HEK293 (cell line): ENCODE results near the gene ATAD1.

ENCODE experiments used
- CTCF ChIA-PET: fragments of 350-600 bp; formaldehyde crosslinking; extraction: SDS; loops from one replicate; lab custom pipeline; 2021; ENCODE audit warnings: antibody characterized with exemption; lab: Yijun Ruan, JAX
- POLR2A ChIA-PET: fragments of 300-600 bp; formaldehyde crosslinking; extraction: SDS; loops from one replicate; lab custom pipeline; 2020; ENCODE audit warnings: antibody characterized with exemption, inconsistent platforms; lab: Yijun Ruan, JAX
- H3K27ac ChIP-seq: fragments of 200-500 bp; sonication (Bioruptor generic); 2 replicates; pipeline ENCODE4 v1.5.1; 2014; ENCODE audit warnings: low read depth, low read length, control low read depth, inconsistent platforms; ENCODE audit errors: extremely low read depth
- H3K36me3 ChIP-seq, 2 experiments: fragments of 200-500 bp in 1 of 2; sonication (Bioruptor generic) in 1 of 2; 1 replicate in 1 of 2; 2 replicates in 1 of 2; pipeline ENCODE4 v1.5.1; 2014 to 2017; ENCODE audit warnings: inconsistent platforms in 2 of 2, low read length in 2 of 2; ENCODE audit not compliant: control insufficient read depth in 2 of 2, insufficient read depth in 1 of 2
- H3K4me1 ChIP-seq: fragments of 200-500 bp; sonication (Bioruptor generic); 2 replicates; pipeline ENCODE4 v1.5.1; 2014; ENCODE audit warnings: mild to moderate bottlenecking, low read length, inconsistent platforms; ENCODE audit not compliant: control insufficient read depth, insufficient read depth
- H3K4me3 ChIP-seq: 2 replicates; pipeline ENCODE4 v1.5.1; 2011; ENCODE audit warnings: low read depth, mild to moderate bottlenecking, control low read depth, low read length, moderate library complexity
- H3K9me3 ChIP-seq: fragments of 200-500 bp; sonication (Bioruptor generic); 2 replicates; pipeline ENCODE4 v1.5.1; 2014; ENCODE audit warnings: low read depth, low read length, inconsistent platforms; ENCODE audit not compliant: control insufficient read depth, insufficient read depth
- FEZF1 ChIP-seq: fragments of 450-650 bp; formaldehyde crosslinking; IDR thresholded peaks from 2 replicates; pipeline ENCODE4 v1.5.1; 2016; ENCODE audit warnings: missing biosample characterization, missing genetic modification characterization
- GFI1B ChIP-seq: fragments of 450-650 bp; formaldehyde crosslinking; IDR thresholded peaks from 2 replicates; pipeline ENCODE4 v1.5.1; 2016; ENCODE audit warnings: missing biosample characterization, missing genetic modification characterization
- ZNF2 ChIP-seq: fragments of 450-650 bp; formaldehyde crosslinking; IDR thresholded peaks from 2 replicates; pipeline ENCODE4 v1.5.1; 2016; ENCODE audit warnings: missing biosample characterization, missing genetic modification characterization
- ZNF202 ChIP-seq: fragments of 450-650 bp; formaldehyde crosslinking; IDR thresholded peaks from 2 replicates; pipeline ENCODE4 v1.5.1; 2016; ENCODE audit warnings: missing biosample characterization, missing genetic modification characterization, borderline replicate concordance
- ZNF274 ChIP-seq, 2 experiments: fragments of 200-500 bp in 1 of 2; fragments of 450-650 bp in 1 of 2; sonication (Bioruptor generic) in 1 of 2; formaldehyde crosslinking in 1 of 2; IDR thresholded peaks; 2 replicates each; pipeline versions ENCODE4 v1.5.1 to v1.6.1; 2014 to 2016; ENCODE audit warnings: borderline replicate concordance in 1 of 2, inconsistent platforms in 1 of 2, low read length in 1 of 2, missing biosample characterization in 1 of 2, missing genetic modification characterization in 1 of 2
- ZNF350 ChIP-seq: fragments of 450-650 bp; formaldehyde crosslinking; IDR thresholded peaks from 2 replicates; pipeline ENCODE4 v1.5.0; 2017; ENCODE audit warnings: missing biosample characterization, mild to moderate bottlenecking, missing genetic modification characterization
- ZNF571 ChIP-seq: fragments of 450-650 bp; formaldehyde crosslinking; IDR thresholded peaks from 2 replicates; pipeline ENCODE4 v1.5.0; 2017; ENCODE audit warnings: missing biosample characterization, missing genetic modification characterization
- ZNF623 ChIP-seq: fragments of 450-650 bp; formaldehyde crosslinking; IDR thresholded peaks from 2 replicates; pipeline ENCODE4 v1.5.1; 2016; ENCODE audit warnings: missing biosample characterization, missing genetic modification characterization
- ZNF664 ChIP-seq: fragments of 450-650 bp; formaldehyde crosslinking; IDR thresholded peaks from 2 replicates; pipeline ENCODE4 v1.5.1; 2016; ENCODE audit warnings: missing biosample characterization, missing genetic modification characterization
- ZNF792 ChIP-seq: fragments of 450-650 bp; formaldehyde crosslinking; IDR thresholded peaks from 2 replicates; pipeline ENCODE4 v1.5.1; 2016; ENCODE audit warnings: missing biosample characterization, missing genetic modification characterization
- ZNF830 ChIP-seq: fragments of 450-650 bp; IDR thresholded peaks from 2 replicates; pipeline ENCODE4 v1.5.0; 2018; ENCODE audit warnings: missing biosample characterization, missing genetic modification characterization, low read depth, mild to moderate bottlenecking, moderate library complexity
- ZSCAN16 ChIP-seq: fragments of 450-650 bp; formaldehyde crosslinking; IDR thresholded peaks from 2 replicates; pipeline ENCODE4 v1.5.1; 2016; ENCODE audit warnings: missing biosample characterization, missing genetic modification characterization
- TF ChIP-seq, protein P1 (sequence below): fragments of 450-650 bp; formaldehyde crosslinking; IDR thresholded peaks from 2 replicates; pipeline ENCODE4 v1.5.1; 2017; ENCODE audit warnings: missing biosample characterization, missing genetic modification characterization
- TF ChIP-seq, protein P2 (sequence below): fragments of 450-650 bp; formaldehyde crosslinking; IDR thresholded peaks from 2 replicates; pipeline ENCODE4 v1.5.1; 2016; ENCODE audit warnings: missing biosample characterization, missing genetic modification characterization, low read depth
- TF ChIP-seq, protein P3 (sequence below): fragments of 450-650 bp; formaldehyde crosslinking; IDR thresholded peaks from 2 replicates; pipeline ENCODE4 v1.5.1; 2017; ENCODE audit warnings: missing biosample characterization, missing genetic modification characterization
- TF ChIP-seq, protein P4 (sequence below): sonication (generic); formaldehyde crosslinking; IDR thresholded peaks from 2 replicates; pipeline ENCODE4 v1.8.1; 2022; ENCODE audit warnings: mild to moderate bottlenecking, moderate library complexity, missing genetic modification reagents

Gene ATAD1

GRCh38 chr10:87761153-87761552 is 56.9 kb downstream of the ATAD1 start (continued):
- TF ChIP-seq, protein P1, sequence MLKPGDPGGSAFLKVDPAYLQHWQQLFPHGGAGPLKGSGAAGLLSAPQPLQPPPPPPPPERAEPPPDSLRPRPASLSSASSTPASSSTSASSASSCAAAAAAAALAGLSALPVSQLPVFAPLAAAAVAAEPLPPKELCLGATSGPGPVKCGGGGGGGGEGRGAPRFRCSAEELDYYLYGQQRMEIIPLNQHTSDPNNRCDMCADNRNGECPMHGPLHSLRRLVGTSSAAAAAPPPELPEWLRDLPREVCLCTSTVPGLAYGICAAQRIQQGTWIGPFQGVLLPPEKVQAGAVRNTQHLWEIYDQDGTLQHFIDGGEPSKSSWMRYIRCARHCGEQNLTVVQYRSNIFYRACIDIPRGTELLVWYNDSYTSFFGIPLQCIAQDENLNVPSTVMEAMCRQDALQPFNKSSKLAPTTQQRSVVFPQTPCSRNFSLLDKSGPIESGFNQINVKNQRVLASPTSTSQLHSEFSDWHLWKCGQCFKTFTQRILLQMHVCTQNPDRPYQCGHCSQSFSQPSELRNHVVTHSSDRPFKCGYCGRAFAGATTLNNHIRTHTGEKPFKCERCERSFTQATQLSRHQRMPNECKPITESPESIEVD (tag by site-specific recombination), result 0 out of 2 replicates have a peak, but pooled peaks have one; percentile 28

GRCh38 chr10:87760195-87760905 is 57.7 kb downstream of the ATAD1 start:
- CTCF ChIA-PET, result interaction anchor here (0.5 to 1.3 kb wide), 6 partner anchors 13 to 1050 kb away, joined by 3 to 6 read pairs (median 3); no protein-coding TSS in a partner anchor
- TF ChIP-seq, protein P2, sequence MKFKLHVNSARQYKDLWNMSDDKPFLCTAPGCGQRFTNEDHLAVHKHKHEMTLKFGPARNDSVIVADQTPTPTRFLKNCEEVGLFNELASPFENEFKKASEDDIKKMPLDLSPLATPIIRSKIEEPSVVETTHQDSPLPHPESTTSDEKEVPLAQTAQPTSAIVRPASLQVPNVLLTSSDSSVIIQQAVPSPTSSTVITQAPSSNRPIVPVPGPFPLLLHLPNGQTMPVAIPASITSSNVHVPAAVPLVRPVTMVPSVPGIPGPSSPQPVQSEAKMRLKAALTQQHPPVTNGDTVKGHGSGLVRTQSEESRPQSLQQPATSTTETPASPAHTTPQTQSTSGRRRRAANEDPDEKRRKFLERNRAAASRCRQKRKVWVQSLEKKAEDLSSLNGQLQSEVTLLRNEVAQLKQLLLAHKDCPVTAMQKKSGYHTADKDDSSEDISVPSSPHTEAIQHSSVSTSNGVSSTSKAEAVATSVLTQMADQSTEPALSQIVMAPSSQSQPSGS (tag by site-specific recombination), result no peak
- TF ChIP-seq ZNF571 (tag by site-specific recombination), result no peak
- TF ChIP-seq FEZF1 (tag by site-specific recombination), result no peak
- TF ChIP-seq GFI1B (tag by site-specific recombination), result no peak
- no peak for TF ChIP-seq ZNF274 (IDR thresholded peaks at IDR 0.05; ENCODE audit: low read length)
- TF ChIP-seq ZNF274 (tag by site-specific recombination; IDR thresholded peaks at IDR 0.05; ENCODE audit: borderline replicate concordance), result no peak
- TF ChIP-seq ZNF2 (tag by site-specific recombination), result no peak
- TF ChIP-seq ZNF350 (tag by site-specific recombination), result no peak
- TF ChIP-seq, protein P3, sequence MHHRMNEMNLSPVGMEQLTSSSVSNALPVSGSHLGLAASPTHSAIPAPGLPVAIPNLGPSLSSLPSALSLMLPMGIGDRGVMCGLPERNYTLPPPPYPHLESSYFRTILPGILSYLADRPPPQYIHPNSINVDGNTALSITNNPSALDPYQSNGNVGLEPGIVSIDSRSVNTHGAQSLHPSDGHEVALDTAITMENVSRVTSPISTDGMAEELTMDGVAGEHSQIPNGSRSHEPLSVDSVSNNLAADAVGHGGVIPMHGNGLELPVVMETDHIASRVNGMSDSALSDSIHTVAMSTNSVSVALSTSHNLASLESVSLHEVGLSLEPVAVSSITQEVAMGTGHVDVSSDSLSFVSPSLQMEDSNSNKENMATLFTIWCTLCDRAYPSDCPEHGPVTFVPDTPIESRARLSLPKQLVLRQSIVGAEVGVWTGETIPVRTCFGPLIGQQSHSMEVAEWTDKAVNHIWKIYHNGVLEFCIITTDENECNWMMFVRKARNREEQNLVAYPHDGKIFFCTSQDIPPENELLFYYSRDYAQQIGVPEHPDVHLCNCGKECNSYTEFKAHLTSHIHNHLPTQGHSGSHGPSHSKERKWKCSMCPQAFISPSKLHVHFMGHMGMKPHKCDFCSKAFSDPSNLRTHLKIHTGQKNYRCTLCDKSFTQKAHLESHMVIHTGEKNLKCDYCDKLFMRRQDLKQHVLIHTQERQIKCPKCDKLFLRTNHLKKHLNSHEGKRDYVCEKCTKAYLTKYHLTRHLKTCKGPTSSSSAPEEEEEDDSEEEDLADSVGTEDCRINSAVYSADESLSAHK (tag by site-specific recombination), result no peak
- TF ChIP-seq ZNF830 (tag by site-specific recombination), result no peak
- no peak for TF ChIP-seq ZNF623 (tag by site-specific recombination)
- TF ChIP-seq ZNF792, result no peak
- TF ChIP-seq, protein P4, sequence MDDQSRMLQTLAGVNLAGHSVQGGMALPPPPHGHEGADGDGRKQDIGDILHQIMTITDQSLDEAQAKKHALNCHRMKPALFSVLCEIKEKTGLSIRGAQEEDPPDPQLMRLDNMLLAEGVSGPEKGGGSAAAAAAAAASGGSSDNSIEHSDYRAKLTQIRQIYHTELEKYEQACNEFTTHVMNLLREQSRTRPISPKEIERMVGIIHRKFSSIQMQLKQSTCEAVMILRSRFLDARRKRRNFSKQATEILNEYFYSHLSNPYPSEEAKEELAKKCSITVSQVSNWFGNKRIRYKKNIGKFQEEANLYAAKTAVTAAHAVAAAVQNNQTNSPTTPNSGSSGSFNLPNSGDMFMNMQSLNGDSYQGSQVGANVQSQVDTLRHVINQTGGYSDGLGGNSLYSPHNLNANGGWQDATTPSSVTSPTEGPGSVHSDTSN (CRISPR knock-in tag), result no peak
- TF ChIP-seq, all 188 proteins: peak for 0
- Histone ChIP-seq H3K4me1 (peaks cover 19% of the 10 kb centered on the region), H3K27ac (no peak overlapping the region), H3K9me3 (no peaks in the 10 kb centered on the region), H3K36me3 (peaks cover 6 to 27% of the 10 kb centered on the region in 2 experiments; a peak in 2 of 3 replicates), H3K4me3 (no peak overlapping the region)
- POLR2A ChIA-PET, result interaction anchor here (0.6 to 0.7 kb wide), 2 partner anchors 41 to 192 kb away, joined by 3 read pairs; no protein-coding TSS in a partner anchor

DNA sequence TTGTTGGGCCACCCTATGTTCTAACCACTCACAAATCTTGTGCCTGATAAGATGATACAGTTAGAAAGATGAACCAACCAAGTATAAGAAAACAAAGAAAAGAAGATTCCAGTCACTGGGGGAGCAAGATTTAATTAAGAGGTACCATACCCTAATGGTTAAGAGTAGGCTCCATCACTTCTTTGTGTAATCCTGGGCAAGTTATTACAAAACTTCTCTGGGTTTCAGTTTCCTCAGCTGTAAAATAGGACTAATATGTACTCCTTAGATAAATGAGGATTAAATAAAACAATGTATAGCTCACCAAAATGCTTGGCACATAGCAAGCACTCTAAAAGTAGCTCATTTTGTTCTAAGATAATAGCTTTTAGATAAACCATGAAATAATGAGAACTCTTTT is 58.5 kb downstream of the ATAD1 start:
- H3K36me3 ChIP-seq, result peaks cover 11 to 30% of the 10 kb centered on the region in 2 experiments
- TF ChIP-seq ZNF202 (tag by site-specific recombination), result no peak
- no peak for TF ChIP-seq ZSCAN16 (tag by site-specific recombination)
- TF ChIP-seq ZNF664 (tag by site-specific recombination), result peak; percentile 47; the same call in 1 of the 2 replicates
- CTCF ChIA-PET, result interaction anchor here (0.6 to 1.3 kb wide), 3 partner anchors 25 to 794 kb away, joined by 3 to 6 read pairs (median 3); no protein-coding TSS in a partner anchor
- no peak overlapping the region for H3K27ac ChIP-seq
- no peaks in the 10 kb centered on the region for H3K9me3 ChIP-seq
- H3K4me1 ChIP-seq, result peaks cover 19% of the 10 kb centered on the region
- POLR2A ChIA-PET, result no interaction called here
- H3K4me3 ChIP-seq, result no peak overlapping the region
